ENCODE measurements around the gene PRKX.
A peak's percentile ranks its signal among the peaks of the same experiment; 100 is the strongest.
"Not testable (repeated sequence)": the region's sequence is repeated elsewhere in the genome, so short reads cannot be mapped to it uniquely, and the experiment has no call there.

PRKX gene

GRCh38 chrX:3713225-3713936, at the start of gene PRKX:
PRKX (minus strand) TSS chrX:3713649; CDS start chrX:3713253, 396 bp downstream.
- peak in 39 of 51 donors; percentile 1 to 68 (median 25) for DNase-seq

DNA sequence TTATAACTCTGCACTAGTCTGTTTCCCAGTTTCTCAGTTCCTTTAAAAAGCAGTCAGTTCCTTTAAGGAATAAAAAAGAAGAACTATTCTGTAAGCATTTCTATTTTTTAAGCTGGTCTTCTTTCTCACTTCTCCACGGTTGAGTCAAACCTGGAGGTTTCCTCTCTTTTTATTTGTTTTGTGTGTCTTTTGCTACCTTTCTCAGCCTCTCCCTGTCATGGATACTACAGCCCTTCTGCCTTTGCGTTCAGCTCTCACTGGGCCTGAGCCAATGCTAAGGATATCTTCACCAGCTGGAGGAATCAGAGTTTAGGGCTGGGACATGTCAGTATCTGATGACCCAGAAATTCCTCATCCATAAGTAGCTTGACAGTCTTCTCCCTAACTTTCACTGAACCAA, 49.7 kb upstream of the PRKX start:
- no peak for DNase-seq

DNA sequence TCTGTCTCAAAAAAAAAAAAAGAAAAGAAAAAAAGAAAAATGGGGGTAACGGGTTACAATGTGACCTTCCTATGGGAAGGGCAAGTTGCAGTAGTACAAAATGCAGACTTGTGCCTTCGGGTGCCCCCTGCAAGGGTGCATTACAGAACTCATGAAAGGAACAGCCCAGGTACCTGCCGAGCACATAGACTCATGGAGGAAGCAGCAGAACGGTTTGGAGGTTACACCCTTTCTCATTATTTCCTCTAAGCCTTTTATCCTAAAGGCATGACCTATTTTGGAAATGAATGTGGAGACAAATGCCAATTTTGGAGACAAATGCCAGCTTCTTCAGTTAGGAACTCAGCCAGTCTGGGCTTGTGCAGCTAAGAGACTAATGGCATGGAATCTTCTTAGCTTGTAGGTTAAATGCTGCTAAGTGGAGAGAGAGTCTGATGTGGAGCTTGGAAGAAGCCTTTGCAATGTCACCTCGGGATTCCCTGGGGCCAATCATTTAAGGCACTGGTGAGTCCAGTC, 44.1 kb upstream of the PRKX start:
- no peak for DNase-seq

- DNase-seq: no peak
Observed at GRCh38 chrX:3748052-3748559, 34.7 kb upstream of the PRKX start.

DNA sequence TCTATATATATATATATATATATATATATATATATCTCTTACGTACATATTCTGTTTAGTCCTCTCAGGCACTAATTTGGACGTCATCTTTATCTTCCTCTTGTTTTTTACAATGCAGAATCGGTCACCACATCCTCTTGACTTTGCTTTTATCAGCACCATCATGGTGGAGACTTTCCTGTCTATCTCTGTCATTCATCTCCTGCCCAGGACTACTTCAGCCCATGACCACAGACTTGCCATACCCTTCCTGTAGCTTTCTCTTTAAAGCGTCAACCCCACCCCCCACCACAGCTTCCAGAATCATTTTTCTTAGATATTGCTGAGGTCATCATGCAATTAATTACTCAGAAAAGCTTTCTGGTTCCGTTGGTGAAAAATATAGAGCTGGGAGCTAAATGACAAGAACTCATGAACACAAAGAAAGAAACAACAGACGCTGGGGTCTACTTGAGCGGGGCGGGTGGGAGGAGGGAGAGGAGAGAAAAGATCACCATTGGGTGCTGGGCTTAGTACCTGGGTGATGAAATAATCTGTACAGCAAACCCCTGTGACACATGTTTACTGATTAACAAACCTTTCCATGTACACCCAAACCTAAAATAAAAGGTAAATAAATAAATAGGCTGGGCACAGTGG, 30.5 kb upstream of the PRKX start:
- DNase-seq: no peak

- DNase-seq: not testable (repeated sequence)
Observed at GRCh38 chrX:3740946-3741345, 27.5 kb upstream of the PRKX start.

DNA sequence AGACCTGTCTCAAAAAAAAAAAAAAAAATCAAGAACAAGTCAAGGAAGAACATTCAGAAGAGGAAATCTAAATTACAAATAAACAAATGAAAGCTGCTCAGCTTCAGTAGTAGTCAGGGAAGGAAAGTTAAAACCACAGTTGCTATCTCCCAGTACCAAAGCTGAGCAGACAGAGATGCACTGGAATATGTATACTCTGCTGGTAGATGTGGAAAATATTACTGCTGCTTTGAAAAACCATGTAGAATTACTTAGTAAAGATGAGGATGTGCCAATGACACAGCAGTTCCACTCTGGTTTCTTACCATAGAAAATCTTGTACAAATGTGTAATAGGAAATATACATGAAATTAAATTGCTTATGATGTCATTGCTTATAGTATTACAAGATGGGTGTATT, 25.1 kb upstream of the PRKX start:
- no peak for DNase-seq

GRCh38 chrX:3736536-3736935, 23.1 kb upstream of the PRKX start:
- DNase-seq: not testable (repeated sequence)

- DNase-seq: peak in 1 of 51 donors; percentile 0
Observed at GRCh38 chrX:3735891-3736290, 22.4 kb upstream of the PRKX start.

- not testable (repeated sequence) for DNase-seq
Observed at GRCh38 chrX:3734456-3734855, 21.0 kb upstream of the PRKX start.

DNA sequence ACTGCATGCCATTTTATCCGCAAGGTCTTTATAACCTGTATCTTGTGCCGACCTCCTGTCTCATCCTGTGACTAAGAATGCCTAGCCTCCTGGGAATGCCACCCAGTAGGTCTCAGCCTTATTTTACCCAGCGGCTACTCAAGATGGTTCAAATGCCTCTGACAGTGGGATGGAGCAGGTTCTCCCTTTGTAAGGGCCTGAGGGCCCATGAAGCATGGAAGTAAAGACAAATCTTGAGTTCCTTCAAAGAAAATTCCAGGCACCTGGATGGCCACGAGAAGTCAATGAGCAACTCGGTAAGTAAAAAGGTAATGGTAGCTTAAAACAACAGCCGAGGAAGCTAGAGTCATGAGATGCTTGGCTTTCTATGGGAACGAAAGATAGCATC, 19.6 kb upstream of the PRKX start:
- DNase-seq: no peak

- DNase-seq: not testable (repeated sequence)
Observed at GRCh38 chrX:3732326-3733042, 19.0 kb upstream of the PRKX start.

DNA sequence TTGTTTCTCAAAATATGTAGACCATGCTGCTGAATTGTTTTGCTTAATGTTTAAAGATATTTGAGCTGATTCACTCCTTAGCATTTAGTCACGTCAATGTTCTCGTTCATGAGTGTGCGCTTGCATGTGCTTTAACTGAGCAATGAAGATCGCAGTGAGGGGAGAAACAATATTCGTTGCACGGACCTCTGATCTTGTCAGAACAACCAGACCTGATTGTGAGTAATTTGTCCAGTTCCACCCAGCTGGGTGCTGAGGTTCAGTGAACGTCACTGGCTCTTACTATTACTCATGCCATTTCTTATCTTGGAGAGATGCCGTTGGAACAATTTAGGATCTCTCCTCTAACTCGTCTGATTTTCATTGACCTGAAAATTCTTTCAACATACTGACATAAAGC, 15.0 kb upstream of the PRKX start:
- DNase-seq: no peak

DNA sequence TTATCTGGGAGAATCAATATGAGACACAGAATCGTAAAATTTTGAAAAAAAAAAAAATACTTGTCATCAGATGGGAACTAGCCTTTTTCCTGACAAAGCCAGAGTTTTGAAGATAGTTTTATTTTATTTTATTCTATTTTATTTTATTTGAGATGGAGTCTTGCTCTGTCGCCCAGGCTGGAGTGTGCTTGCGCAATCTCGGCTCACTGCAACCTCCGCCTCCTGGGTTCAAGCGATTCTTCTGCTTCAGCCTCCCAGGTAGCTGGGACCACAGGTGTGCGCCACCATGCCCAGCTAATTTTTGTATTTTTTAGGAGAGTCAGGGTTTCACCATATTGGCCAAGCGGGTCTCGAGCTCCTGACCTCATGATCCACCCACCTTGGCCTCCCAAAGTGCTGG, 10.0 kb upstream of the PRKX start:
- not testable (repeated sequence) for DNase-seq

- DNase-seq: no peak
Observed at GRCh38 chrX:3717742-3718420, 4.4 kb upstream of the PRKX start.

- no peak for DNase-seq
Observed at GRCh38 chrX:3715921-3716320, 2.5 kb upstream of the PRKX start.

DNA sequence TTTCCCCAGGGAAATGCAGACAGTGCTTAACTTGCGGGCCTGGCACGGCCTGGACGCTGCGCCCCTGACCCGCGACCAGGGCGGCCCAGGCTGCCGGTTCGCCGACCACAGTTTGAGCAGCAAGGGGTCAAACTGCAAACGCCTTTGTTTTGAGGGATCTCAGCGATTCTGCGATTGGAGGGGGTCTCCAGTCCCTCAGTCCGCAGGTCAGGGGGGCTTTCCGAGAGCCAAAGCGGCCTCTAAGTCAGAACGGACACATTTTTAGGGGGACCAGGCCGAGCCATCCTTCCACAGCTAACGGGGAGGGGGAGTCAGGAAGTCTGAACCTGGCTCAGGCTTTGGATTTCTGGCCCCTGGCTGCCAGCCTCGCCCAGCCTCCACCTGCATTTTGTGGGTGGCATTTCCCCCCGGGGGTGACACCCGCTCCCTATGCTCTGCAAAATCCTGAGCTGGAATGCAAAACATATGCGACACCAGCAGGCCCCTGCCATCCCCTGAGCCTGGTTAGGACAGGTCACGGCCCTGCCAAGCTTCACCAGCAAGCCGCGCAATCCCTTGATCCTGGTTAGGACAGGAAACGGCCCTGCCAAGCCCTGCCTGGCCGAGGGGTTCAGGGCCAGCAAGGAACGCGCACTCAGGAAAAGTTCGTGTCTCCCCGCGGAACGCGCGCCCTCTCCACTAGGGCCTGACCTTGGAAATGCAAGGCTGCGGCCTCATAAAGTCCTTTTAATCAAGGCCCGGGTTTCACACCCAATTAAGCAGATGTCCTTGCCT, 1.4 kb upstream of the PRKX start:
- not testable (repeated sequence) for DNase-seq

- DNase-seq: peak in 1 of 51 donors; percentile 14
Observed at GRCh38 chrX:3713937-3714434, 537 bp upstream of the PRKX start.

- peak in 2 of 51 donors; percentile 26 to 44 for DNase-seq
Observed at GRCh38 chrX:3712870-3713224, 602 bp downstream of the PRKX start.

DNA sequence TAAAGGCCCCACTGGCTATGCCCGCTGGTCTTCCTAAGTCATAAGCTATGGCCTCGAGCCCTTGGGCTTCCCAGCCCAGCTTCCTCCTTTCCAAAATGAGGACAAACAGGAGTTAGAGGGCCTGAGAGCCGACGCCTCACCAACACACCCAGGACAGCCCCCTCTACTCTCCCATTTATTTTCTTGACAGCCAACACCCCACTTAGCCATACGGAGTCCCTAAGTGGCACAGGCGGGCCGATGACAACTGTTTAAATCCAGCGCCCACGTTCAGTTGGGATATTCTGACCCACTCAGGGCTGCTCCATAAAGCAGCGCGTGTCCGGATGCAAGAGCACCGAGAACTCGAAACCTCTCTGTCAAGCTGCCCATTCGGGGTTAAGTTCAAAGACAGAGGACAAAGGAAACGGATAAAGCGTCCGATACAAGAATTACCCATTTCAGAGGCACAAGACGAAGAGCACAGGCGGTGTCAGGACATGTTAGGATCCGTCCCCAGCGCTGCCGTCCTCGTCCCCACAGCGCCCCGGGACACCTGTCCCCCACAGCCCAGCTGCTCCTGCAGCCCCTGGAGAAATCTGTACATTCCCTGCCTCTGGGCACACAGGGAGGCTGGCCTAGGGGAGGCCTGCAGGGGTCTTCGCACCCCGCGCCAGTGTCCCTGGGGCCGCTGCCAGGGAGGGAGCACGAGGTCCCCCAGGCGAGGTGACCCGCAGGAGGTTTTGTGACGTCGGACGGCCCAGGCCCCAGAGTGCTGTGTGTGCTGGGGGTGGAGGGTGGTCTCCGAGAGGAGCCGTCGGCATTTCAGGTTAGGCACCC, 1.2 kb downstream of the PRKX start:
- DNase-seq: peak in 12 of 51 donors; percentile 0 to 24 (median 7)

Measured in hypothalamus (tissue), 51 donors.